Measurements from ENCODE around the gene PSMD5. TPM values are rescaled to one million over a fixed set of nuclear protein-coding genes. Genes with fewer than 3 reads are reported as not detected.

Gene PSMD5
- total RNA-seq, 3 donors from 2014 or later (not counting 1 experiment from before 2014, with no cell fraction given) = 24.6 to 41.2 (median 37.1) TPM

- Histone ChIP-seq H3K27me3 (ENCODE audit: control insufficient read depth, insufficient read depth, low read length) (no peaks in the 10 kb centered on the region), H3K9me3 (ENCODE audit: control insufficient read depth, insufficient read depth, low read length) (no peaks in the 10 kb centered on the region), H3K27ac (ENCODE audit: low read length) (peak overlapping the region; percentile 83), H3K36me3 (ENCODE audit: control insufficient read depth, insufficient read depth, low read length) (peaks cover 10% of the 10 kb centered on the region), H3K4me1 (ENCODE audit: control insufficient read depth, insufficient read depth, low read length) (peaks cover 33% of the 10 kb centered on the region), H3K4me3 (ENCODE audit: low read length) (peak overlapping the region; percentile 81)
- Mint-ChIP-seq H3K36me3 (no peaks in the 10 kb centered on the region), H3K4me3 (peak overlapping the region; percentile 94), H3K4me1 (peaks cover 29 to 37% of the 10 kb centered on the region in 2 donors), H3K27me3 (ENCODE audit: low read depth in 2 of 2) (no peaks in the 10 kb centered on the region), H3K27ac (peak overlapping the region; percentile 67 to 90), H3K9me3 (no peaks in the 10 kb centered on the region)
- WGBS (ENCODE audit: insufficient coverage) = under 1% methylated on average over 62 of the region's 63 CpGs
- ATAC-seq (peak; percentile 59 to 72 (median 71)), DNase-seq (peak; percentile 59 to 82)
- TF ChIP-seq CTCF (IDR thresholded peaks at IDR 0.05) = no peak
- intact Hi-C loops (cut with micrococcal nuclease) = loop anchor here (1.0 kb wide), 1 partner anchor 59 kb away; no protein-coding TSS in a partner anchor
Measured at GRCh38 chr9:120877276-120878034, 34.7 kb upstream of the PSMD5 start.

GRCh38 chr9:120876842-120877240, 34.1 kb upstream of the PSMD5 start, which contains the start of gene PHF19:
PHF19 (minus strand) TSS chr9:120877188; CDS start chr9:120874741, 2,447 bp downstream.
- intact Hi-C loops (cut with micrococcal nuclease) = loop anchor here (1.0 kb wide), 1 partner anchor 59 kb away; no protein-coding TSS in a partner anchor
- DNase-seq (peak; percentile 29 to 57), ATAC-seq (peak; percentile 16 to 19 (median 18))
- no peaks in the 10 kb centered on the region for H3K27me3 ChIP-seq (ENCODE audit: control insufficient read depth, insufficient read depth, low read length)
- under 1% methylated on average over 27 of the region's 45 CpGs for WGBS (ENCODE audit: insufficient coverage)
- peaks cover 10% of the 10 kb centered on the region for H3K36me3 ChIP-seq (ENCODE audit: control insufficient read depth, insufficient read depth, low read length)
- Mint-ChIP-seq H3K9me3 (no peaks in the 10 kb centered on the region), H3K36me3 (no peaks in the 10 kb centered on the region), H3K27ac (peak within 1 kb of the TSS; percentile 69 to 90), H3K27me3 (ENCODE audit: low read depth in 2 of 2) (no peaks in the 10 kb centered on the region), H3K4me1 (peaks cover 29 to 37% of the 10 kb centered on the region in 2 donors), H3K4me3 (peak within 1 kb of the TSS; percentile 94)
- H3K4me3 ChIP-seq (ENCODE audit: low read length) = peak within 1 kb of the TSS; percentile 87
- H3K9me3 ChIP-seq (ENCODE audit: control insufficient read depth, insufficient read depth, low read length) = no peaks in the 10 kb centered on the region
- peak within 1 kb of the TSS; percentile 93 for H3K27ac ChIP-seq (ENCODE audit: low read length)
- no peak for TF ChIP-seq CTCF (IDR thresholded peaks at IDR 0.05)
- H3K4me1 ChIP-seq (ENCODE audit: control insufficient read depth, insufficient read depth, low read length) = peaks cover 32% of the 10 kb centered on the region

- H3K9me3 Mint-ChIP-seq = no peaks in the 10 kb centered on the region
- peaks cover 29 to 37% of the 10 kb centered on the region in 2 donors for H3K4me1 Mint-ChIP-seq
- H3K27ac Mint-ChIP-seq = peak overlapping the region; percentile 69 to 90
- H3K27me3 Mint-ChIP-seq (ENCODE audit: low read depth in 2 of 2) = no peaks in the 10 kb centered on the region
- peak overlapping the region; percentile 86 for H3K4me3 Mint-ChIP-seq
- Histone ChIP-seq H3K4me1 (ENCODE audit: control insufficient read depth, insufficient read depth, low read length) (peaks cover 32% of the 10 kb centered on the region), H3K9me3 (ENCODE audit: control insufficient read depth, insufficient read depth, low read length) (no peaks in the 10 kb centered on the region), H3K27me3 (ENCODE audit: control insufficient read depth, insufficient read depth, low read length) (no peaks in the 10 kb centered on the region), H3K27ac (ENCODE audit: low read length) (peak overlapping the region; percentile 93), H3K36me3 (ENCODE audit: control insufficient read depth, insufficient read depth, low read length) (peaks cover 10% of the 10 kb centered on the region), H3K4me3 (ENCODE audit: low read length) (peak overlapping the region; percentile 87)
- 2% methylated on average over 65 of the region's 65 CpGs for WGBS (ENCODE audit: insufficient coverage)
- peak; percentile 75 to 85 for DNase-seq
- ATAC-seq = peak; percentile 59 to 70 (median 63)
- intact Hi-C loops (cut with micrococcal nuclease) = no loop called here
- no peak for TF ChIP-seq CTCF (IDR thresholded peaks at IDR 0.05)
- no peaks in the 10 kb centered on the region for H3K36me3 Mint-ChIP-seq
Measured at GRCh38 chr9:120875954-120876841, 33.5 kb upstream of the PSMD5 start.

Measured in natural killer cell (primary cell).